Measurements from ENCODE around the gene ZSCAN21. TPM values are rescaled to one million over a fixed set of nuclear protein-coding genes. Genes with fewer than 3 reads are reported as not detected.
A peak's percentile ranks its signal among the peaks of the same experiment; 100 is the strongest.

Gene ZSCAN21
- polyA plus RNA-seq, 4 donors: 21.4 to 22.8 (median 22.2) TPM

DNA sequence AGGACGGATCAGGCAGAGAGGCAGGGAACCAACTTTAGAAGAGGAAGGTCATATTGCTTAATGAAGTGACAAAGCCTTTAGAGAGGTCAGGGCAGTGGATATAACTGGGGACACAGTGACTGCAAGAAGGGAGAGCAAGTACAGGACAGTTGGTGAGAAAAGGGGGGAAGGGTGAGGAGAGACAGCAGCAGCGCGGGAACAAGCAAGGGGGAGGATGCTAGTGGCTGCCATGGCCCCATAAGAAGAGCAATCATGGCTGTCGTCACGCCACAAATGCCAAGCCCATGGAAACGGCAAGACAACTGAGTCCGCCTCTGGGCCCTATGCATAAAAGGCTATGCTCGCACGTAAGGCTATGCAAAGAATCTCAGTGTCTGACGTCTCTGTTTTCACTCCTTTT is 22.9 kb downstream of the ZSCAN21 start:
- no peak for DNase-seq (ENCODE audit: low read depth in 4 of 4, low spot score in 2 of 4)

GRCh38 chr7:100074841-100075240 is 25.3 kb downstream of the ZSCAN21 start:
- no peak for DNase-seq (ENCODE audit: low read depth in 4 of 4, low spot score in 2 of 4)

DNA sequence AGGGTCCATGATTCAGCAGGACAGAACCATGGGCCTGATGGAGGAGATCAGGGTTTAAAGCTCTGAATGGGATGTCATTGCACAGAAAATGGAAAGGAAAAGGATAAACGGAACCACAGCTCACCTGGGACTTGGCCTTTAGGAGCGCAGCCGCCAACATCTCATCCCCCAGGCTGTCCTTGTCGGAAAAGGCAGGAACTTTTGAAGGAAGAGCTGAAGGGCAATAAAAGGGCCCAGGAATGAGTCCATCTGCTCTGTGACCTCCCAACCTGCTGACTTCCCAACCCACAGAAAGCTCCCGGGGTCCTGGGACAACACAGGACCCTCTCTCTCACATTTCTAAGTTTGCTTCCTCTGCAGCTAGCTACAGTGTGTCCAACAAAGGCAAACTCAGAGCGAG is 25.8 kb downstream of the ZSCAN21 start:
- no peak for DNase-seq (ENCODE audit: low read depth in 4 of 4, low spot score in 2 of 4)

DNA sequence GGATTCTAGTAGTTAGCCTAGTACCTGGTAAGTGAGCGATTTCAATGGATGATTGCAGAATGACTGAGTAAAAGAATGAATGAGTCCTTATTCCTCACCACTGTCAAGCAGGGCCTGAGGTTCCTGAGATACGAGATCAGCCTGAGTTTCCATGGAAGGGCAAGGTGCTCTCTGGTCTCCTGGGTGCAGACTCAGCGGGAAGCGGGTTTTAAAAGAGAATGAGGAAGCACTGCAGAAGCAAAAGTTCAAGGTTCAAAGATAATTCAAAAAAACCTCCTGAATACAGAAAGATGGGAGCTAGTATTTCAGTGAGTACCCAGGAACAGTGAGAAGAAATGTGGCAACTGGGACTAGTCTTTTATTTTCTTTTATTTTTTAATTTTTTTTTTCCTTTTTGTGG is 27.6 kb downstream of the ZSCAN21 start:
- DNase-seq (ENCODE audit: low read depth in 4 of 4, low spot score in 2 of 4): no peak

DNA sequence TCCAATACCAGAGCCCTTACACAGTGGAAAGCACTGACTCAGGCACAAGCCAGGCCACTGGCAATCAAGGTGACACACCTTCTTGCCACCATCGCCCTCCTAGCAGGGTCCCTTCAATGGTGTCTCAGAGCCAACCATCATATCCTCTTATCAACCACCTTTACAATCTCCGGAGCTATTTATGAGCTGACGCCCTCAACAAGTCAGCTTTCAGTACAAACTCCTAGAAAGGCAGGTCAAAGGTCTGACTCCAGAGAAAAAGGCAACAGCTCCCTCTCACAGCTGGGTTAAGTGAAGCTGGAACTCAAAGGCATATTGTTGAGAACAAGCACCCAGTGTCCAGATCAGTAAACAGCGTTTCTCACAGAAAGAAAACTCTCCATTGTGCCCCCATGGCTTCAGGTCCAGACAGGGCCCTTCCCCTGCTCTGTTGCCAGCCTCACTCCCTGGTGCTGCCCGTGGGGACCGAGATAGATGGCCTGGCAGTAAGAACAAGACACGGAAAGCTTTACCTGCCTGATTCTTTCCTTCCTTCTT is 29.5 kb downstream of the ZSCAN21 start:
- no peak for DNase-seq (ENCODE audit: low read depth in 4 of 4, low spot score in 2 of 4)

GRCh38 chr7:100080907-100081534 is 31.4 kb downstream of the ZSCAN21 start:
- no peak for DNase-seq (ENCODE audit: low read depth in 4 of 4, low spot score in 2 of 4)

- DNase-seq (ENCODE audit: low read depth in 4 of 4, low spot score in 2 of 4): peak; percentile 94 to 99 (median 96)
Measured at GRCh38 chr7:100081535-100082102, 32.0 kb downstream of the ZSCAN21 start, which contains the start of gene ZNF3. ZNF3 (minus strand) TSS chr7:100081723; CDS start chr7:100077357, 4,366 bp downstream.

DNA sequence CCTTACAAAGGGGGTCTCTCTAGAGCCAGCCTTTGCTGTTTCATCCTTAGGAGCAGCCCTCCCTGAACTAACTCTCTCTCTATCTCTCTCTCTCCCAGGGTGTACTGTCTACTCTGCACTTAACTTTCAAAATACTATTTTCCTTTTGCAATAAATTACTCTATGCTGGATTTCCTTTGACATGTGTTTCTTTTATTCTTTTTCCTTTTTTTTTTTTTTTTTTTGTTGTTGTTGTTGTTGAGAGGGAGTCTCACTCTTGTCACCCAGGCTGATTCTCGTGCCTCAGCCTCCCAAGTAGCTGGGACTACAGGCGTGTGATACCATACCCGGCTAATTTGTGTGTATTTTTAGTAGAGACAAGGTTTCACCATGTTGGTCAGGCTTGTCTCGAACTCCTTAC is 33.4 kb downstream of the ZSCAN21 start:
- DNase-seq (ENCODE audit: low read depth in 4 of 4, low spot score in 2 of 4): no peak

DNA sequence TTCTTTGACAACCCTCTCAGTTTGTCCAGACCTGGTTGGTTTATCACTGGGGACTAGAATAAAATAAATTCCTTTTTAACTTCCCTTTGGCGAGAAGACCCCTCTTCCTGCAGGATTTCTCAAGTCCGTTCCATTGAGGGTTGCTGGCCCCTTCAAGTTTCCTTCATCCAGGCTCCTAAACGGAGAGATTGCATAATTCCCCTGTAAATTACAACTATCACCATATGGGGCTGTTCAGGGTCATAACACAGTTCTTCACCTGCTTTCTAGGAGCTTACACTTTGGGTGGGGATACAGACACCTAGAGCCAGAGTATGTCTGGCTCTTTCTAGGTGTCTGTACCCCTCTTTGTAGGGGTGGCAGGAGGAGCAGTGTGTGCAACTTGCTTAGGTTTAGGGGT is 35.9 kb downstream of the ZSCAN21 start:
- DNase-seq (ENCODE audit: low read depth in 4 of 4, low spot score in 2 of 4): no peak

DNA sequence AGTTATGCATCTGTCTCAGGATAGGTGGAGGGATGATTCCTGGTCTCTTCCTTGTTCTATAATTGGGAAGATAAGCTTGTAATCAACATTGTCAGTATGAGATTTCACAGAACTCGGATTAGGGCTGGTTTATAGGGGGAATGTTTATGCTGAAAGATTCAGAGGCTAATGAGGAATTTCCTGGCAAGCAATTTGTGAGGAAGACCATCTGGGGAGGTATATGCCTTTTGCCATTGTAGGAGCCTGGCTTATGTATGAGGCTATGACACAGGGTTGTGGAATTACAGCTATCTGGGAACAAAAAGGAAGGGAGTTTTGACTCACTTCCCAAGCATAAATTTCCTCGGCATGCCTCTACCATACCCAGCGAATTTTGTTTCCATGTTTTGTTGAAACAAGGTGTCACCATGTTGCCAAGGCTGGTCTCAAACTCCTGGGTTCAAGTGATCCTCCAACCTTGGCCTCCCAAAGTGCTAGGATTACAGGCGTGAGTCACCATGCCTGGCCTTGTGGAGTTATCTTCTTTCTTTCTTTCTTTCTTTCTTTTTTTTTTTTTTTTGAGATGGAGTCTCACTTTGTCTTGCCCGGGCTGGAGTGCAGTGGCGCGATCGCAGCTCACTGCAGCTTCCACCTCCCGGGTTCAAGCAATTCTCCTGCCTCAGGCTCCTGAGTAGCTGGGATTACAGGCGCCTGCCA is 37.6 kb downstream of the ZSCAN21 start:
- DNase-seq (ENCODE audit: low read depth in 4 of 4, low spot score in 2 of 4): no peak

GRCh38 chr7:100088095-100088620 is 38.6 kb downstream of the ZSCAN21 start:
- no peak for DNase-seq (ENCODE audit: low read depth in 4 of 4, low spot score in 2 of 4)

- DNase-seq (ENCODE audit: low read depth in 4 of 4, low spot score in 2 of 4): peak in 2 of 4 donors; percentile 54 to 76
Measured at GRCh38 chr7:100088621-100089457, 39.3 kb downstream of the ZSCAN21 start, which contains the start of gene COPS6. COPS6 (plus strand) TSS chr7:100088969; CDS start chr7:100088991, 22 bp downstream.

- no peak for DNase-seq (ENCODE audit: low read depth in 4 of 4, low spot score in 2 of 4)
Measured at GRCh38 chr7:100089458-100090196, 40.1 kb downstream of the ZSCAN21 start.

DNA sequence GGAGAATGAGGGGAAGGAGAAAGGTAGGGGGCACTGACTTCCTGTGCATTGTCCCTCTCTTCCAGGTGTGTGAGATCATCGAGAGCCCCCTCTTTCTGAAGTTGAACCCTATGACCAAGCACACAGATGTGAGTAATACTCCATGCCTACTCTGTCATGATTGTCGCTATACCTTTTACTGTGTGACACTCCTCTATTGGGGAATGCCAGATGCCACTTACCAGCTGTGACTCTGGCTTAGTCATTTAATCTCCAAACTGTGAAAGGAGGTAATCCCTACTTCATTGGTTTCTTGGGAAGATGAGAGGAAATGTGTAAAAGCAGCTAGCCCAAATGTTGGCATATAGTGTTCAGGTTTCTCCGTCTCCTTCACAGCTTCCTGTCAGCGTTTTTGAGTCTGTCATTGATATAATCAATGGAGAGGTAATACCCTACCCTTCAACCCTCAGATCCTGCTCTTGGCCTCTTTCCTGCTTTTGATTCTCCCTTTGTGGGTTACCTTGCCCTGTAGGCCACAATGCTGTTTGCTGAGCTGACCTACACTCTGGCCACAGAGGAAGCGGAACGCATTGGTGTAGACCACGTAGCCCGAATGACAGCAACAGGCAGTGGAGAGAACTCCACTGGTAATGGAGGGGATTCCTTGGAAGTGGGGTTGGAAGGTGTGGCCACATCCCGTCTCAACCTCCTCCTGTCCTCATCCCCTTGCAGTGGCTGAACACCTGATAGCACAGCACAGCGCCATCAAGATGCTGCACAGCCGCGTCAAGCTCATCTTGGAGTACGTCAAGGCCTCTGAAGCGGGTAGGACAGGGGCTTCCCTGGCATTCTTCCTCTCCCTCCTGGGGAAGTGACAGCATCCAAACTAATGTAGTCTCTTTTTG is 41.2 kb downstream of the ZSCAN21 start:
- no peak for DNase-seq (ENCODE audit: low read depth in 4 of 4, low spot score in 2 of 4)

- DNase-seq (ENCODE audit: low read depth in 4 of 4, low spot score in 2 of 4): no peak
Measured at GRCh38 chr7:100091411-100092181, 42.0 kb downstream of the ZSCAN21 start.

- no peak for DNase-seq (ENCODE audit: low read depth in 4 of 4, low spot score in 2 of 4)
Measured at GRCh38 chr7:100093054-100093453, 43.5 kb downstream of the ZSCAN21 start.

DNA sequence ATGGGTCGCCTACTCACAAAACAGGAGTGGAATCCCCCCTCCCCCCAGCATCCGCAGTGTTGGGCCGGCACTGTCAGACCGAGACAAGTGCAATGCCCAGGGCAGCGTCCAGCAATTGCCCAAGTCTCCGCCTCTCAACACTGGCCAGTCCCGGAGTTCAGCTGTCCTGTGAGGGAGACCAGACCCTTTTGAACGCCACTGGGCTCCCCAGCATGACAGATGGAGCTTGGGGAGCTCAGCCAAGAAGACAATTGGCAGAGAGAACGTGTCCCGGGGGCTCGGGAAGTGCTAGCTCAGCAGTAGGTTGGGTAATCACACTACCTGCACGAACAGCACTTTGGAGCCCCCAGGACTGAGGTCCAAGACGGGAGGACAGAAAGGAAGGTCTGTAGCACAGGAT is 43.9 kb downstream of the ZSCAN21 start:
- no peak for DNase-seq (ENCODE audit: low read depth in 4 of 4, low spot score in 2 of 4)

GRCh38 chr7:100093925-100094486 is 44.4 kb downstream of the ZSCAN21 start:
- no peak for DNase-seq (ENCODE audit: low read depth in 4 of 4, low spot score in 2 of 4)
